Prostate gland (tissue), 2 donors: ENCODE measurements around the gene BFSP1. TPM values are rescaled to one million over a fixed set of nuclear protein-coding genes. Genes with fewer than 3 reads are reported as not detected.

Experiments used
- DNase-seq: peaks from one replicate; pipeline ENCODE4 v3.0.0-alpha.2; 2019; ENCODE audit warnings: low spot score
- H3K27ac ChIP-seq, 2 donors: fragments of 200-600 bp; sonication (generic); 2 replicates each; pipeline ENCODE4 v1.5.1; 2017 to 2019
- H3K27me3 ChIP-seq: fragments of 200-600 bp; sonication (generic); replicated peaks from 2 replicates; pipeline ENCODE4 v1.5.1; 2019; ENCODE audit not compliant: insufficient read depth
- H3K36me3 ChIP-seq, 2 donors: fragments of 200-600 bp; sonication (generic); 1 replicate in 1 of 2; 2 replicates in 1 of 2; pipeline versions ENCODE4 v1.5.1 to v1.8.1; 2017 to 2019
- H3K4me1 ChIP-seq: fragments of 200-600 bp; sonication (generic); replicated peaks from 2 replicates; pipeline ENCODE4 v1.5.1; 2019
- H3K4me3 ChIP-seq, 2 donors: fragments of 200-600 bp; sonication (generic); 2 replicates each; pipeline ENCODE4 v1.5.1; 2017 to 2019
- H3K9me3 ChIP-seq: fragments of 200-600 bp; sonication (generic); 2 replicates; pipeline ENCODE4 v1.5.1; 2017
- POLR2A ChIP-seq: fragments of 450-650 bp; IDR thresholded peaks from one replicate; pipeline ENCODE4 v1.6.1; 2016; ENCODE audit warnings: antibody characterized with exemption, mild to moderate bottlenecking
- POLR2AphosphoS5 ChIP-seq: sonication (generic); formaldehyde crosslinking; IDR thresholded peaks from one replicate; pipeline ENCODE4 v1.6.1; 2017; ENCODE audit warnings: antibody characterized with exemption
- WGBS: methylation state at CpG from one replicate; pipeline ENCODE4 v1.1.5; 2018; 5-methylcytosine and 5-hydroxymethylcytosine counted together
- intact Hi-C: fragments of 100-400 bp; cut with DNase I; formaldehyde crosslinking; loops from one replicate; pipeline ENCODE4 v1.14.2; 2022
- total RNA-seq, 2 donors: library from RNA; depleted of rRNA; stranded (reverse); fragments of >200 nt; gene quantifications; one replicate each; pipeline ENCODE4 v1.1.0, GENCODE V29; 2016
- TF ChIP-seq, protein P1 (sequence below), 4 experiments: fragments of 200-600 bp in 2 of 4; fragments of 450-650 bp in 2 of 4; sonication (generic) in 2 of 4; IDR thresholded peaks; 1 replicate in 3 of 4; 2 replicates in 1 of 4; pipeline ENCODE4 v1.5.1; 2016 to 2019; ENCODE audit warnings: antibody characterized with exemption in 4 of 4, mild to moderate bottlenecking in 2 of 4, moderate library complexity in 2 of 4

Gene BFSP1
- total RNA-seq, 2 donors from 2014 or later = 0.27 to 6.9 TPM

DNA sequence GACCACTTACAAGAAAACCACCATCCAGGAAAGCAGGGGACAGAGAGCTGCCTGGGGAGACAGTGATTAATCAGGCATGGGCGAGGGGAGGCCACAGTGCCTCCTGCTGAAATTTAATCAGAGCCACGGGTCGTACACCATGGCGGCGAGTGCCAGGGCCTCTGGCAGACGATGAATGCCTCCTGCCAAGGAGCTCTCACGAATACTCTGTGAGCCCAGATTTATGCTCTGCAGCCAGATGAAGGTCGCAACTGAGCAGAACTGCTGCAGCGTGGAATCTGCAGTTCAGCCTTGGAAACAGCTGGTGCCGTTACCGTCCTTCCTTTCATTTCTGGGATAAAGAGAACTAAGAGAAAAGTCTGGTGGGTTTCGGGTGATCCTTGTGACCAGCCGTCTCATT lies 85.6 kb downstream of the BFSP1 start:
- WGBS = 79% methylated on average over 13 of the region's 13 CpGs
- H3K9me3 ChIP-seq = no peaks in the 10 kb centered on the region
- H3K36me3 ChIP-seq = no peaks in the 10 kb centered on the region
- H3K4me3 ChIP-seq = no peak overlapping the region
- no peak for TF ChIP-seq POLR2A
- TF ChIP-seq, protein P1, sequence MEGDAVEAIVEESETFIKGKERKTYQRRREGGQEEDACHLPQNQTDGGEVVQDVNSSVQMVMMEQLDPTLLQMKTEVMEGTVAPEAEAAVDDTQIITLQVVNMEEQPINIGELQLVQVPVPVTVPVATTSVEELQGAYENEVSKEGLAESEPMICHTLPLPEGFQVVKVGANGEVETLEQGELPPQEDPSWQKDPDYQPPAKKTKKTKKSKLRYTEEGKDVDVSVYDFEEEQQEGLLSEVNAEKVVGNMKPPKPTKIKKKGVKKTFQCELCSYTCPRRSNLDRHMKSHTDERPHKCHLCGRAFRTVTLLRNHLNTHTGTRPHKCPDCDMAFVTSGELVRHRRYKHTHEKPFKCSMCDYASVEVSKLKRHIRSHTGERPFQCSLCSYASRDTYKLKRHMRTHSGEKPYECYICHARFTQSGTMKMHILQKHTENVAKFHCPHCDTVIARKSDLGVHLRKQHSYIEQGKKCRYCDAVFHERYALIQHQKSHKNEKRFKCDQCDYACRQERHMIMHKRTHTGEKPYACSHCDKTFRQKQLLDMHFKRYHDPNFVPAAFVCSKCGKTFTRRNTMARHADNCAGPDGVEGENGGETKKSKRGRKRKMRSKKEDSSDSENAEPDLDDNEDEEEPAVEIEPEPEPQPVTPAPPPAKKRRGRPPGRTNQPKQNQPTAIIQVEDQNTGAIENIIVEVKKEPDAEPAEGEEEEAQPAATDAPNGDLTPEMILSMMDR (IDR thresholded peaks at IDR 0.05) = no peak
- TF ChIP-seq POLR2AphosphoS5 = no peak
- H3K27ac ChIP-seq = no peak overlapping the region
- intact Hi-C loops = no loop called here
- H3K27me3 ChIP-seq = no peaks in the 10 kb centered on the region
- no peak for DNase-seq
- no peaks in the 10 kb centered on the region for H3K4me1 ChIP-seq

DNA sequence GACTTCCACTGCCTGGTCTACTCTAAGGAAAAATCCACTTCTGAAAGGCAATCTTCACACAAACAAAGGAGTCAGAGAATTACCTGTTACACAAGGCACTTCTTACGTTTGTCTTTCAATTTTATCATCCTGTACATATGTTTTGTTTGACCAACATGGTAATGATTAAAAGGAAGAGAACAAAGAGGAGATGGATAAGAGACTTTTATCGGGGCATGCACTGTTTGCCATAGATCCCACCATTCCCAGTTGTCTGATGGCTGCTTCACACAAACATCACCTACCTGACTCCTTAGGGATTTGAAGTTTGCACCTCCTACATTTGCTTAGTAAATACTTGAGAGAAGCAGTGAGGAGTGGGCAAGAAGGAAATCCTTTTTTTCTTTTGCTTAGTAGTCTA lies 87.1 kb downstream of the BFSP1 start:
- WGBS = 31% methylated on average over 2 of the region's 2 CpGs

More for the DNA sequence above, 87.1 kb downstream of the BFSP1 start:
- H3K27me3 ChIP-seq = no peaks in the 10 kb centered on the region
- no peaks in the 10 kb centered on the region for H3K4me1 ChIP-seq
- intact Hi-C loops = no loop called here
- no peaks in the 10 kb centered on the region for H3K36me3 ChIP-seq
- TF ChIP-seq POLR2AphosphoS5 = no peak
- TF ChIP-seq POLR2A = no peak
- TF ChIP-seq, protein P1 (IDR thresholded peaks at IDR 0.05) = no peak
- no peak overlapping the region for H3K27ac ChIP-seq
- no peaks in the 10 kb centered on the region for H3K9me3 ChIP-seq
- no peak overlapping the region for H3K4me3 ChIP-seq
- DNase-seq = no peak

Other genes starting within 250 kb of the BFSP1 start
- 100 to 1,000 TPM; 284 to 559 TPM for gene DSTN, start 38.7 kb upstream of the BFSP1 start, total RNA-seq
- gene RRBP1, start 150.9 kb upstream of the BFSP1 start, total RNA-seq = 100 to 1,000 TPM; 112 to 148 TPM
- 1 to 10 TPM in 1 of 2 donors, not detected in 1; 1.9 TPM for gene BANF2, start 168.6 kb upstream of the BFSP1 start, total RNA-seq